K562 (cell line): ENCODE measurements around the gene CDKL4.

Experiments
- SMAD4 ChIP-seq: fragments of 250-450 bp; sonication (Bioruptor Pico); conservative IDR thresholded peaks from 2 replicates; pipeline ENCODE4 v1.8.0; 2021; ENCODE audit warnings: inconsistent platforms, mild to moderate bottlenecking, moderate library complexity
- TSHZ1 ChIP-seq: fragments of 250-450 bp; sonication (Bioruptor Pico); IDR thresholded peaks from 2 replicates; pipeline ENCODE4 v1.4.0; 2020; ENCODE audit warnings: mild to moderate bottlenecking, moderate library complexity
- ZNF232 ChIP-seq: sonication (generic); formaldehyde crosslinking; IDR thresholded peaks from 2 replicates; pipeline ENCODE4 v1.8.0; 2022; ENCODE audit warnings: mild to moderate bottlenecking, missing genetic modification reagents
- TF ChIP-seq, protein P1 (sequence below): sonication (generic); formaldehyde crosslinking; IDR thresholded peaks from 2 replicates; pipeline ENCODE4 v1.8.0; 2022; ENCODE audit warnings: missing genetic modification reagents, mild to moderate bottlenecking, borderline replicate concordance

GRCh38 chr2:39227628-39228412 is 15.9 kb downstream of the CDKL4 start:
- TF ChIP-seq, protein P1, sequence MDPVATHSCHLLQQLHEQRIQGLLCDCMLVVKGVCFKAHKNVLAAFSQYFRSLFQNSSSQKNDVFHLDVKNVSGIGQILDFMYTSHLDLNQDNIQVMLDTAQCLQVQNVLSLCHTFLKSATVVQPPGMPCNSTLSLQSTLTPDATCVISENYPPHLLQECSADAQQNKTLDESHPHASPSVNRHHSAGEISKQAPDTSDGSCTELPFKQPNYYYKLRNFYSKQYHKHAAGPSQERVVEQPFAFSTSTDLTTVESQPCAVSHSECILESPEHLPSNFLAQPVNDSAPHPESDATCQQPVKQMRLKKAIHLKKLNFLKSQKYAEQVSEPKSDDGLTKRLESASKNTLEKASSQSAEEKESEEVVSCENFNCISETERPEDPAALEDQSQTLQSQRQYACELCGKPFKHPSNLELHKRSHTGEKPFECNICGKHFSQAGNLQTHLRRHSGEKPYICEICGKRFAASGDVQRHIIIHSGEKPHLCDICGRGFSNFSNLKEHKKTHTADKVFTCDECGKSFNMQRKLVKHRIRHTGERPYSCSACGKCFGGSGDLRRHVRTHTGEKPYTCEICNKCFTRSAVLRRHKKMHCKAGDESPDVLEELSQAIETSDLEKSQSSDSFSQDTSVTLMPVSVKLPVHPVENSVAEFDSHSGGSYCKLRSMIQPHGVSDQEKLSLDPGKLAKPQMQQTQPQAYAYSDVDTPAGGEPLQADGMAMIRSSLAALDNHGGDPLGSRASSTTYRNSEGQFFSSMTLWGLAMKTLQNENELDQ (CRISPR knock-in tag): no peak
- TF ChIP-seq SMAD4 (CRISPR knock-in tag): no peak
- TF ChIP-seq TSHZ1: no peak
- no peak for TF ChIP-seq ZNF232 (CRISPR knock-in tag)
